AG09319 (cell line): ENCODE measurements around the gene ANOS1.

ENCODE experiments used
- DNase-seq: peaks from one replicate; pipeline ENCODE4 v3.0.0-alpha.2; 2010; ENCODE audit warnings: low read depth; ENCODE audit errors: extremely low read depth
- CTCF ChIP-seq: IDR thresholded peaks from 2 replicates; pipeline ENCODE4 v1.5.1; 2011; ENCODE audit warnings: low read depth, mild to moderate bottlenecking, inconsistent platforms, low read length, moderate library complexity

ANOS1 gene

DNA sequence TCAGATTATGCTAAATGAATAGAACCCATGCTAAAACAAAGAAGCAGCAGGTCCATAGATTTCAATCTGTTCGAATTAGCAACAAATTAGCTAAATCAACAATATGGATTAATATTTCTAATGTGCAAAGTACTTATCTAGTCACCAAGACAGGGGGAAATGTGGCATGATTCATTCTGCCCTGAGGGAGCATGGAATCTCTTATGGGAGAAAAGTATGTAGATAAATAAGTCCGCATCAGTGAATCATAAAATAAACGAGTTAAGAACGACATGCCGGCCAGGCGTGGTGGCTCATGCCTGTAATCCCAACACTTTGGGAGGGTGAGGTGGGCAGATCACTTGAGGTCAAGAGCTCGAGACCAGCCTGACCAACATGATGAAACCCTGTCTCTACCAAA lies 102.1 kb downstream of the ANOS1 start:
- DNase-seq: no peak
- no peak for TF ChIP-seq CTCF

- no peak for TF ChIP-seq CTCF
- no peak for DNase-seq
These were observed 104.1 kb downstream of the ANOS1 start for GRCh38 chrX:8627796-8628195.

GRCh38 chrX:8607326-8607725 lies 124.6 kb downstream of the ANOS1 start:
- DNase-seq: no peak
- TF ChIP-seq CTCF: no peak

DNA sequence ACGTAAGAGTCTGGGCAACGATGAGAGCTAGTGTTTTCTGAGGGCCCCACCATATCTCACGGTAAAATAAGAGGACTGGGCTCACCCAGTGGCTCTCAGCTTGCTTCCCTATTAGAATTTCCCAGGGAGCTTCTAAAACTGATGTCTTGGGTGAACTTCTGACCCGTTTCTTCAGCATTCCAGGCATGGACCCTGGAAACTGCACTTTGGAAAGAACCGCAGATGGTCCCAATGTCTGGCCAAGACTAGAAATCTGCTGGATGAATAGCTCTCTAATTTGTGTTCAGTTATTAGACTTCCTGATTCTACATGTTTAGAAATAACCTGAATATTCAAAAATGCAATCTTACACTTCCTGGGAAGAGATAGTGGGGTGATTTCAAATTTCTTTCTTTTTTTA lies 127.8 kb downstream of the ANOS1 start:
- no peak for TF ChIP-seq CTCF
- DNase-seq: no peak

DNA sequence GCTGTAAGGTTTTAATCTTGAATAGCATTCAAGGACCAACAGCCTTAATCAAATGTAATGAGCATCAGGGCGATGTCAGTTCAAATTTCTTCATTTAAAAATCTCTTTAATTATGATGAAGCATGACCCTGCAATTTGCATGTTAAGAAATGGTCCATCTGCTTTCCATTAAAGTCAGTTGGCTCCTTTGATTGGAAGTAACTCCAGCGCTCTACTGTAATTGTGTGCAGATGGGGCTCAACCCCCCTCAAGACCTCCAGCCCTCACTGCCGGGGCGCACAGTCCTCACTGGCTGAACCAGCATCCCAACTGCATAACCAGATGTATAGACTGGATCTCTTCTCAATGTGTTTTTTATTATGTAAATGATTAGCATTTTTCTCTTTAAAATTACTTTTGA lies 140.4 kb downstream of the ANOS1 start:
- no peak for TF ChIP-seq CTCF
- DNase-seq: no peak

GRCh38 chrX:8586953-8587352 lies 145.0 kb downstream of the ANOS1 start:
- no peak for TF ChIP-seq CTCF
- DNase-seq: no peak

GRCh38 chrX:8579602-8580001 lies 152.3 kb downstream of the ANOS1 start:
- no peak for DNase-seq
- TF ChIP-seq CTCF: no peak
